Stomach (tissue), 4 donors: Measurements from ENCODE around the gene MCF2L2.

Experiments
- POLR2A ChIP-seq, 4 donors: fragments of 450-650 bp; IDR thresholded peaks; one replicate each; pipeline ENCODE4 v1.6.1; 2016; ENCODE audit warnings: antibody characterized with exemption in 4 of 4, control low read depth in 2 of 4, mild to moderate bottlenecking in 1 of 4, moderate library complexity in 1 of 4
- TF ChIP-seq, protein P1 (sequence below), 7 experiments: fragments of 450-650 bp in 4 of 7; fragments of 200-600 bp in 3 of 7; sonication (generic) in 3 of 7; IDR thresholded peaks; one replicate each; pipeline ENCODE4 v1.5.1; 2016 to 2019; ENCODE audit warnings: antibody characterized with exemption in 7 of 7, control low read depth in 2 of 7, mild to moderate bottlenecking in 1 of 7

DNA sequence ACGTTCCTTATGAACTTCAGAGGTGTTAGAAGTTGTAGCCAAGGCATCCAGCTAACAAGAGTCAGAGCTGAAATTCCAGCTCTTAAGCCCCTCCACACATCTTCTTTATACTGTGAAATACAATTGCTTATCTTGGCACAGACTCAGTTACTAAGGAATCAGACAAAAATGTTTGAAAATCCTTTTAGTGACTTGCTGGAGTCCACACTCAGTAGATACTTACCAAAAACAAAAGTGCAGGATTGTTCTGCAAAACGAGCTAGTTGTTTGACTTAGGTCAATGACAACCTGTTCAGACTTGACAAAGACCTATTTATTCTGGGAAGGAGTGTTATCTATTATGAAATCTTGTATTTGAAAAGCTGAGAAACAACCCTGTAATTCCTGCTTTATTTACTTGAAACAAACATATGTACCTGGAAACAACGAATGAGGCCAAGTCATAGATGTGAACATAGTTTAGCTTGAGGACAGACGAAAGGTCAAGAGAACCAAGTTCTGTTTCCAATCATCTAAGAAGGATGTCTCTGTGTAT lies 136.9 kb downstream of the MCF2L2 start:
- TF ChIP-seq POLR2A (IDR thresholded peaks at IDR 0.05) = no peak
- TF ChIP-seq, protein P1, sequence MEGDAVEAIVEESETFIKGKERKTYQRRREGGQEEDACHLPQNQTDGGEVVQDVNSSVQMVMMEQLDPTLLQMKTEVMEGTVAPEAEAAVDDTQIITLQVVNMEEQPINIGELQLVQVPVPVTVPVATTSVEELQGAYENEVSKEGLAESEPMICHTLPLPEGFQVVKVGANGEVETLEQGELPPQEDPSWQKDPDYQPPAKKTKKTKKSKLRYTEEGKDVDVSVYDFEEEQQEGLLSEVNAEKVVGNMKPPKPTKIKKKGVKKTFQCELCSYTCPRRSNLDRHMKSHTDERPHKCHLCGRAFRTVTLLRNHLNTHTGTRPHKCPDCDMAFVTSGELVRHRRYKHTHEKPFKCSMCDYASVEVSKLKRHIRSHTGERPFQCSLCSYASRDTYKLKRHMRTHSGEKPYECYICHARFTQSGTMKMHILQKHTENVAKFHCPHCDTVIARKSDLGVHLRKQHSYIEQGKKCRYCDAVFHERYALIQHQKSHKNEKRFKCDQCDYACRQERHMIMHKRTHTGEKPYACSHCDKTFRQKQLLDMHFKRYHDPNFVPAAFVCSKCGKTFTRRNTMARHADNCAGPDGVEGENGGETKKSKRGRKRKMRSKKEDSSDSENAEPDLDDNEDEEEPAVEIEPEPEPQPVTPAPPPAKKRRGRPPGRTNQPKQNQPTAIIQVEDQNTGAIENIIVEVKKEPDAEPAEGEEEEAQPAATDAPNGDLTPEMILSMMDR (IDR thresholded peaks at IDR 0.05) = no peak
